Right kidney (tissue), 1 donor: ENCODE measurements around the gene CASP9.

Source experiments
- DNase-seq: peaks from one replicate; pipeline ENCODE4 v3.0.0-alpha.2; 2016

Gene CASP9

GRCh38 chr1:15448877-15449462, 75.0 kb downstream of the CASP9 start:
- no peak for DNase-seq

GRCh38 chr1:15446212-15446611, 77.8 kb downstream of the CASP9 start:
- no peak for DNase-seq

- no peak for DNase-seq
Observed at GRCh38 chr1:15445390-15446122, 78.5 kb downstream of the CASP9 start.

- DNase-seq = no peak
Observed at GRCh38 chr1:15444468-15445389, 79.3 kb downstream of the CASP9 start.

GRCh38 chr1:15443281-15443680, 80.7 kb downstream of the CASP9 start:
- no peak for DNase-seq

- no peak for DNase-seq
Observed at GRCh38 chr1:15442759-15443158, 81.3 kb downstream of the CASP9 start.

GRCh38 chr1:15442119-15442518, 81.9 kb downstream of the CASP9 start:
- DNase-seq = no peak
